HG03378 (cell line): ENCODE measurements around the gene NCF2.
"Not testable (repeated sequence)": the region's sequence is repeated elsewhere in the genome, so short reads cannot be mapped to it uniquely, and the experiment has no call there.

Experiments
- ATAC-seq: cut with Tn5 transposase; IDR thresholded peaks from one replicate; pipeline ENCODE4 v1.9.1; 2021; ENCODE audit warnings: mild to moderate bottlenecking, moderate library complexity; ENCODE audit not compliant: unreplicated experiment

Gene NCF2

GRCh38 chr1:183590244-183591191, at the start of gene NCF2:
Gene NCF2, minus strand, starts transcription at chr1:183590459. Its CDS starts 130 bp downstream, at chr1:183590329.
- ATAC-seq: peak; percentile 72

GRCh38 chr1:183638649-183639387, 48.6 kb upstream of the NCF2 start:
- ATAC-seq: no peak

GRCh38 chr1:183636783-183637182, 46.5 kb upstream of the NCF2 start:
- ATAC-seq: no peak

- ATAC-seq: no peak
Measured at GRCh38 chr1:183636334-183636682, 46.0 kb upstream of the NCF2 start.

- peak; percentile 59 for ATAC-seq
Measured at GRCh38 chr1:183635606-183636333, 45.5 kb upstream of the NCF2 start, which contains the start of gene ARPC5. Gene ARPC5, minus strand, starts transcription at chr1:183635783. Its CDS starts 124 bp downstream, at chr1:183635659.

GRCh38 chr1:183635099-183635605, 44.9 kb upstream of the NCF2 start:
- ATAC-seq: no peak

- ATAC-seq: no peak
Measured at GRCh38 chr1:183634429-183635065, 44.3 kb upstream of the NCF2 start.

- ATAC-seq: peak; percentile 84
Measured at GRCh38 chr1:183633676-183634343, 43.6 kb upstream of the NCF2 start.

GRCh38 chr1:183632964-183633363, 42.7 kb upstream of the NCF2 start:
- ATAC-seq: no peak

GRCh38 chr1:183632114-183632513, 41.9 kb upstream of the NCF2 start:
- ATAC-seq: no peak

GRCh38 chr1:183630748-183631147, 40.5 kb upstream of the NCF2 start:
- no peak for ATAC-seq

- no peak for ATAC-seq
Measured at GRCh38 chr1:183628537-183628936, 38.3 kb upstream of the NCF2 start.

GRCh38 chr1:183626236-183626635, 36.0 kb upstream of the NCF2 start:
- not testable (repeated sequence) for ATAC-seq

- ATAC-seq: peak; percentile 77
Measured at GRCh38 chr1:183622884-183623785, 32.9 kb upstream of the NCF2 start.

GRCh38 chr1:183622013-183622412, 31.8 kb upstream of the NCF2 start:
- no peak for ATAC-seq

- no peak for ATAC-seq
Measured at GRCh38 chr1:183620311-183620710, 30.1 kb upstream of the NCF2 start.

GRCh38 chr1:183619781-183620180, 29.5 kb upstream of the NCF2 start:
- no peak for ATAC-seq

GRCh38 chr1:183618202-183618601, 27.9 kb upstream of the NCF2 start:
- ATAC-seq: not testable (repeated sequence)

GRCh38 chr1:183612975-183613374, 22.7 kb upstream of the NCF2 start:
- ATAC-seq: not testable (repeated sequence)
